IMR-90 (cell line): ENCODE data around the gene RNF111. TPM values are rescaled to one million over a fixed set of nuclear protein-coding genes. Genes with fewer than 3 reads are reported as not detected.
A peak's percentile ranks its signal among the peaks of the same experiment; 100 is the strongest.

ENCODE experiments used
- ATAC-seq: fragments of 200-7000 bp; cut with Tn5 transposase; 2 replicates; pipeline ENCODE4 v1.9.1; 2020; ENCODE audit warnings: low read depth, mild to moderate bottlenecking, moderate library complexity
- BruUV-seq: library from RNA; stranded (reverse); fragments of 400-500 nt; replicated peaks from 2 replicates; lab custom pipeline; 2021; lab: Mats Ljungman, UMichigan
- CTCF ChIA-PET: fragments of 300-600 bp; formaldehyde crosslinking; extraction: SDS; loops from one replicate; lab custom pipeline; 2021; ENCODE audit warnings: antibody characterized with exemption; lab: Yijun Ruan, JAX
- POLR2A ChIA-PET: fragments of 300-600 bp; sonication (Branson Sonifier 250); formaldehyde crosslinking; loops from one replicate; lab custom pipeline; 2022; ENCODE audit warnings: antibody characterized with exemption; ENCODE audit not compliant: unreplicated experiment; lab: Charles Lee
- DNase-seq: peaks from one replicate; pipeline ENCODE4 v3.0.0; 2013
- H2AFZ ChIP-seq: replicated peaks from 2 replicates; pipeline ENCODE3; 2013; ENCODE audit warnings: low read length, mild to moderate bottlenecking; ENCODE audit not compliant: poor library complexity
- H2AK5ac ChIP-seq: 2 replicates; pipeline ENCODE4 v1.6.1; 2013; ENCODE audit warnings: low read depth, low read length, inconsistent platforms
- H2AK9ac ChIP-seq: replicated peaks from 2 replicates; pipeline ENCODE3; 2013; ENCODE audit warnings: mild to moderate bottlenecking, low read depth, low read length, moderate library complexity; ENCODE audit not compliant: poor library complexity
- H2BK120ac ChIP-seq: 2 replicates; pipeline ENCODE4 v1.6.1; 2013; ENCODE audit warnings: low read depth, low read length, inconsistent platforms
- H2BK15ac ChIP-seq: 3 replicates; pipeline ENCODE4 v1.6.1; 2013; ENCODE audit warnings: low read depth, low read length, inconsistent platforms
- H2BK20ac ChIP-seq: 2 replicates; pipeline ENCODE4 v1.6.1; 2013; ENCODE audit warnings: low read depth, mild to moderate bottlenecking, inconsistent platforms, low read length, moderate library complexity
- H2BK5ac ChIP-seq: 2 replicates; pipeline ENCODE4 v1.6.1; 2013; ENCODE audit warnings: mild to moderate bottlenecking, low read depth, low read length, inconsistent platforms; ENCODE audit not compliant: poor library complexity, severe bottlenecking
- H3K14ac ChIP-seq: replicated peaks from 2 replicates; pipeline ENCODE4 v1.6.1; 2013; ENCODE audit warnings: low read depth, low read length, inconsistent platforms
- H3K18ac ChIP-seq: 2 replicates; pipeline ENCODE4 v1.6.1; 2013; ENCODE audit warnings: low read depth, low read length, control low read depth
- H3K23ac ChIP-seq: 2 replicates; pipeline ENCODE4 v1.6.1; 2013; ENCODE audit warnings: low read depth, low read length, inconsistent platforms
- H3K27ac ChIP-seq: 2 replicates; pipeline ENCODE4 v1.5.1; 2013; ENCODE audit warnings: mild to moderate bottlenecking, control low read depth, low read length; ENCODE audit not compliant: insufficient read depth
- H3K27me3 ChIP-seq: 2 replicates; pipeline ENCODE4 v1.6.1; 2013; ENCODE audit warnings: low read length; ENCODE audit not compliant: control insufficient read depth, insufficient read depth
- H3K36me3 ChIP-seq: 2 replicates; pipeline ENCODE4 v1.6.1; 2013; ENCODE audit warnings: low read length, mixed read lengths; ENCODE audit not compliant: control insufficient read depth, insufficient read depth
- H3K4ac ChIP-seq: 2 replicates; pipeline ENCODE4 v1.6.1; 2013; ENCODE audit warnings: low read depth, low read length, inconsistent platforms
- H3K4me1 ChIP-seq: 2 replicates; pipeline ENCODE4 v1.6.1; 2013; ENCODE audit warnings: low read length, mixed read lengths; ENCODE audit not compliant: control insufficient read depth, insufficient read depth
- H3K4me2 ChIP-seq: 2 replicates; pipeline ENCODE4 v1.6.1; 2013; ENCODE audit warnings: low read depth, mild to moderate bottlenecking, control low read depth, low read length, moderate library complexity
- H3K4me3 ChIP-seq: 2 replicates; pipeline ENCODE4 v1.5.1; 2013; ENCODE audit warnings: low read depth, mild to moderate bottlenecking, control low read depth, low read length, moderate library complexity; ENCODE audit not compliant: insufficient read depth
- H3K56ac ChIP-seq: 2 replicates; pipeline ENCODE4 v1.6.1; 2013; ENCODE audit warnings: low read length, inconsistent platforms; ENCODE audit not compliant: insufficient read depth; ENCODE audit errors: extremely low read depth
- H3K79me1 ChIP-seq, 2 experiments: 2 replicates each; pipeline ENCODE4 v1.6.1; 2013; ENCODE audit warnings: low read length in 2 of 2, inconsistent platforms in 1 of 2, low read depth in 1 of 2
- H3K9ac ChIP-seq: 2 replicates; pipeline ENCODE4 v1.6.1; 2013; ENCODE audit warnings: low read depth, low read length, control low read depth
- H3K9me1 ChIP-seq: 2 replicates; pipeline ENCODE4 v1.6.1; 2013; ENCODE audit warnings: low read length, inconsistent platforms; ENCODE audit not compliant: insufficient read depth
- H3K9me3 ChIP-seq: 2 replicates; pipeline ENCODE4 v1.6.1; 2013; ENCODE audit warnings: low read length; ENCODE audit not compliant: control insufficient read depth, insufficient read depth
- H4K20me1 ChIP-seq: 2 replicates; pipeline ENCODE4 v1.6.1; 2013; ENCODE audit warnings: low read length, inconsistent platforms; ENCODE audit not compliant: insufficient read depth
- H4K5ac ChIP-seq: 2 replicates; pipeline ENCODE4 v1.6.1; 2013; ENCODE audit warnings: mild to moderate bottlenecking, low read depth, low read length, control low read depth
- H4K8ac ChIP-seq, 2 experiments: 2 replicates each; pipeline ENCODE4 v1.6.1; 2013; ENCODE audit warnings: low read depth in 2 of 2, low read length in 2 of 2, control low read depth in 1 of 2, inconsistent platforms in 1 of 2
- H4K91ac ChIP-seq: 2 replicates; pipeline ENCODE4 v1.6.1; 2013; ENCODE audit warnings: low read depth, low read length, inconsistent platforms; ENCODE audit not compliant: insufficient read depth
- BHLHE40 ChIP-seq: fragments of 150-350 bp; IDR thresholded peaks from 2 replicates; pipeline ENCODE4 v1.6.1; 2016; ENCODE audit warnings: mild to moderate bottlenecking, low read depth, low read length
- CHD1 ChIP-seq: IDR thresholded peaks from 2 replicates; pipeline ENCODE4 v1.6.1; 2012; ENCODE audit warnings: low read depth, low read length, improper control_type of control experiment
- FOS ChIP-seq: fragments of 150-350 bp; IDR thresholded peaks from 2 replicates; pipeline ENCODE4 v1.6.1; 2016; ENCODE audit warnings: low read depth, low read length
- MAZ ChIP-seq: IDR thresholded peaks from 2 replicates; pipeline ENCODE4 v1.6.1; 2012; ENCODE audit warnings: low read depth, mild to moderate bottlenecking, low read length, improper control_type of control experiment, moderate library complexity, borderline replicate concordance
- MXI1 ChIP-seq: IDR thresholded peaks from 2 replicates; pipeline ENCODE4 v1.6.1; 2012; ENCODE audit warnings: low read depth, mild to moderate bottlenecking, low read length, moderate library complexity, borderline replicate concordance
- POLR2A ChIP-seq: IDR thresholded peaks from 2 replicates; pipeline ENCODE4 v1.6.1; 2012; ENCODE audit warnings: mild to moderate bottlenecking, low read depth, low read length
- RCOR1 ChIP-seq: IDR thresholded peaks from 2 replicates; pipeline ENCODE4 v1.6.1; 2012; ENCODE audit warnings: mild to moderate bottlenecking, low read length, improper control_type of control experiment; ENCODE audit not compliant: insufficient replicate concordance
- WGBS, 2 experiments: methylation state at CpG; one replicate each; pipeline versions ENCODE4 v1.1.5 to v1.1.7; 2013; ENCODE audit warnings: missing lambda C conversion rate in 2 of 2; ENCODE audit not compliant: insufficient read length in 1 of 2; ENCODE audit errors: extremely low coverage in 2 of 2; 5-methylcytosine and 5-hydroxymethylcytosine counted together
- dilution Hi-C: fragments of 300-500 bp; cut with HindIII; formaldehyde crosslinking; loops from one replicate; pipeline ENCODE4 v1.14.3; 2018; ENCODE audit warnings: low sequenced_read_pairs; ENCODE audit not compliant: unreplicated experiment
- in situ Hi-C: fragments of 300-500 bp; cut with MboI; formaldehyde crosslinking; loops from 3 replicates; pipeline ENCODE4 v1.14.3; 2019; ENCODE audit warnings: low sequenced_read_pairs, inconsistent platforms, mixed read lengths
- intact Hi-C: fragments of 100-400 bp; cut with micrococcal nuclease; formaldehyde crosslinking; loops from 2 replicates; pipeline ENCODE4 v1.10.0; 2022
- polyA plus RNA-seq, 3 experiments: library from polyadenylated mRNA; depleted of rRNA; stranded (reverse); fragments of >200 nt; gene quantifications; 2 replicates each; pipeline ENCODE4 v1.2.3, GENCODE V29; 2012; ENCODE audit warnings: low replicate concordance in 1 of 3
- total RNA-seq: library from RNA; depleted of rRNA; stranded (reverse); fragments of >200 nt; gene quantifications from 2 replicates; pipeline ENCODE4 v1.2.3, GENCODE V29; 2012
- TF ChIP-seq, protein P1 (sequence below): conservative IDR thresholded peaks from 2 replicates; pipeline ENCODE4 v1.5.1; 2012; ENCODE audit warnings: mild to moderate bottlenecking, low read depth, low read length, improper control_type of control experiment
- TF ChIP-seq, protein P2 (sequence below): fragments of 150-350 bp; IDR thresholded peaks from 2 replicates; pipeline ENCODE4 v1.6.1; 2017; ENCODE audit warnings: mild to moderate bottlenecking, antibody characterized with exemption, low read length, low read depth

RNF111 gene
- total and polyA plus RNA-seq, 2 of the 4 experiments (the other 2 are of a cell fraction): 13.5 to 20.1 TPM

DNA sequence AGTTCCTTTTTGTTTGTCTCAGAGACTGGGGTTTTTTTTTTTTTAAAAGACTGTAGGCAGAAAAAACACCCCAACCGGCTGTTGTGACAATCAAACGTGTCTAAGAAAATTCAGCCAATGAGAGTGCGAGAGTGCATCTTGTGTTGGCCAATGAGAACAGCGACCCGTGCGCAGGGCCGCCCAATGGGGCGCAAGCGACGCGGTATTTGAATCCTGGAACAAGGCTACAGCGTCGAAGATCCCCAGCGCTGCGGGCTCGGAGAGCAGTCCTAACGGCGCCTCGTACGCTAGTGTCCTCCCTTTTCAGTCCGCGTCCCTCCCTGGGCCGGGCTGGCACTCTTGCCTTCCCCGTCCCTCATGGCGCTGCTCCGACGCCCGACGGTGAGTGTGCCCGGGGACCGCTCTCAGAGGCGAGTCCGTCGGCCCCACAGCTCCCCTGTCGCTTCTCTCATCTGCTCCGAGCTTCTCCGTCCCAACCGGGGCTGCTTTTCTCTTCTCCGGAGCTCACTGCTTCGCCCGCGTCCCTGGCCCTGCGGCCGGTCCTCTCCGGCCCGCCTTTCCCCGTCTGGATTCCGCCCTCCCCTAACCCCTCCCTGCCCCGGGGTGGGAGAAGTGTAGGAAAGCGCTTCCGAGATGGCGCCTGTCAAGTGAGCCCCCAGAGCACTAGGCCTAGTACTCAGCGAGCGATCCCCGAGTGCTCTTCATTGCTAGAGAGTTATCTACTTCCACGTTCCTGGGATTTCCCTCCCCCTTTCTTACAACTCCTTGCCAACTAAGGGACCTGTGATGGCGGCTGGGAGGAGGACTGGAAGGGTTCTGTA, 117.7 kb downstream of the RNF111 start, which contains the start of gene CCNB2:
TSS of gene CCNB2 (plus strand) at position 235 of the 821 bp plus-strand sequence. CDS start at position 358, 123 bp downstream.
- in situ Hi-C loops: no loop called here
- Histone ChIP-seq H2AK5ac (0 out of 2 replicates have a peak within 1 kb of the TSS, but pooled peaks have one; percentile 23), H3K27me3 (no peaks in the 10 kb centered on the region)

More for the DNA sequence above, 117.7 kb downstream of the RNF111 start, which contains the start of gene CCNB2:
- H3K9ac ChIP-seq: peak within 1 kb of the TSS; percentile 79
- no peaks in the 10 kb centered on the region for H4K20me1 ChIP-seq
- H2BK20ac ChIP-seq: no peak within 1 kb of the TSS
- no peaks in the 10 kb centered on the region for H3K9me3 ChIP-seq
- POLR2A ChIA-PET: no interaction called here
- intact Hi-C loops: loop anchor here (5.0 kb wide), 1 partner anchor 118 kb away; the partner anchor contains the start of gene RNF111
- H2BK5ac ChIP-seq: peak within 1 kb of the TSS; percentile 75
- CTCF ChIA-PET: no interaction called here
- no peaks in the 10 kb centered on the region for H3K4me1 ChIP-seq
- H4K8ac ChIP-seq: peak within 1 kb of the TSS; percentile 70 to 93
- TF ChIP-seq MXI1 (peak; percentile 97), POLR2A (peak; percentile 59; the same call in 1 of the 2 replicates), RCOR1 (no peak), BHLHE40 (peak; percentile 91), FOS (peak; percentile 54; the same call in 1 of the 2 replicates), MAZ (peak; percentile 27; the same call in 1 of the 2 replicates), CHD1 (0 out of 2 replicates have a peak, but pooled peaks have one; percentile 59)
- TF ChIP-seq, protein P1, sequence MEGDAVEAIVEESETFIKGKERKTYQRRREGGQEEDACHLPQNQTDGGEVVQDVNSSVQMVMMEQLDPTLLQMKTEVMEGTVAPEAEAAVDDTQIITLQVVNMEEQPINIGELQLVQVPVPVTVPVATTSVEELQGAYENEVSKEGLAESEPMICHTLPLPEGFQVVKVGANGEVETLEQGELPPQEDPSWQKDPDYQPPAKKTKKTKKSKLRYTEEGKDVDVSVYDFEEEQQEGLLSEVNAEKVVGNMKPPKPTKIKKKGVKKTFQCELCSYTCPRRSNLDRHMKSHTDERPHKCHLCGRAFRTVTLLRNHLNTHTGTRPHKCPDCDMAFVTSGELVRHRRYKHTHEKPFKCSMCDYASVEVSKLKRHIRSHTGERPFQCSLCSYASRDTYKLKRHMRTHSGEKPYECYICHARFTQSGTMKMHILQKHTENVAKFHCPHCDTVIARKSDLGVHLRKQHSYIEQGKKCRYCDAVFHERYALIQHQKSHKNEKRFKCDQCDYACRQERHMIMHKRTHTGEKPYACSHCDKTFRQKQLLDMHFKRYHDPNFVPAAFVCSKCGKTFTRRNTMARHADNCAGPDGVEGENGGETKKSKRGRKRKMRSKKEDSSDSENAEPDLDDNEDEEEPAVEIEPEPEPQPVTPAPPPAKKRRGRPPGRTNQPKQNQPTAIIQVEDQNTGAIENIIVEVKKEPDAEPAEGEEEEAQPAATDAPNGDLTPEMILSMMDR: no peak
- TF ChIP-seq, protein P2, sequence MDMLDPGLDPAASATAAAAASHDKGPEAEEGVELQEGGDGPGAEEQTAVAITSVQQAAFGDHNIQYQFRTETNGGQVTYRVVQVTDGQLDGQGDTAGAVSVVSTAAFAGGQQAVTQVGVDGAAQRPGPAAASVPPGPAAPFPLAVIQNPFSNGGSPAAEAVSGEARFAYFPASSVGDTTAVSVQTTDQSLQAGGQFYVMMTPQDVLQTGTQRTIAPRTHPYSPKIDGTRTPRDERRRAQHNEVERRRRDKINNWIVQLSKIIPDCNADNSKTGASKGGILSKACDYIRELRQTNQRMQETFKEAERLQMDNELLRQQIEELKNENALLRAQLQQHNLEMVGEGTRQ: peak; percentile 92
- peak within 1 kb of the TSS; percentile 65 for H3K27ac ChIP-seq
- peak within 1 kb of the TSS; percentile 64 for H4K91ac ChIP-seq
- H3K79me1 ChIP-seq: peaks cover 13 to 29% of the 10 kb centered on the region in 2 experiments
- H3K4me2 ChIP-seq: peak within 1 kb of the TSS; percentile 91
- no TSS peak for BruUV-seq
- H3K56ac ChIP-seq: peak within 1 kb of the TSS; percentile 88
- peak within 1 kb of the TSS; percentile 63 for H3K4ac ChIP-seq
- H3K18ac ChIP-seq: peak within 1 kb of the TSS; percentile 59
- 0% methylated on average over 33 of the region's 57 CpGs; no CpG with 5 or more reads in 1 of the 2 experiments for WGBS, 2 experiments
- peaks cover 2% of the 10 kb centered on the region for H3K36me3 ChIP-seq
- H2AFZ ChIP-seq: peak within 1 kb of the TSS; percentile 95
- H4K5ac ChIP-seq: peak within 1 kb of the TSS; percentile 77
- ATAC-seq (peak; percentile 99), DNase-seq (peak; percentile 94)
- H3K4me3 ChIP-seq: peak within 1 kb of the TSS; percentile 77
- H2BK120ac ChIP-seq: peak within 1 kb of the TSS; percentile 12
- dilution Hi-C loops: no loop called here
- peak within 1 kb of the TSS; percentile 90 for H3K14ac ChIP-seq
- peak within 1 kb of the TSS; percentile 81 for H2AK9ac ChIP-seq
- H3K23ac ChIP-seq: peak within 1 kb of the TSS; percentile 81
- no peak within 1 kb of the TSS for H2BK15ac ChIP-seq
- peaks cover 2% of the 10 kb centered on the region; the same call in 1 of the 2 replicates for H3K9me1 ChIP-seq
